Fibroblast of skin of abdomen (primary cell): ENCODE data around the gene TACR2.

Experiments
- DNase-seq: peaks from one replicate; pipeline ENCODE4 v3.0.0-alpha.2; 2013

Gene TACR2

GRCh38 chr10:69372126-69372980, 44.4 kb downstream of the TACR2 start:
- peak; percentile 61 for DNase-seq

GRCh38 chr10:69367469-69367868, 49.2 kb downstream of the TACR2 start:
- DNase-seq: no peak

GRCh38 chr10:69366738-69367137, 50.0 kb downstream of the TACR2 start:
- DNase-seq: no peak

- DNase-seq: no peak
These were observed 52.3 kb downstream of the TACR2 start for GRCh38 chr10:69364232-69364940.

- no peak for DNase-seq
These were observed 53.1 kb downstream of the TACR2 start for GRCh38 chr10:69363666-69364065.

- DNase-seq: peak; percentile 23
These were observed 54.2 kb downstream of the TACR2 start for GRCh38 chr10:69362471-69362954.

- no peak for DNase-seq
These were observed 55.5 kb downstream of the TACR2 start for GRCh38 chr10:69361303-69361614.

GRCh38 chr10:69360485-69361302, 56.0 kb downstream of the TACR2 start:
- DNase-seq: peak; percentile 72

GRCh38 chr10:69359594-69359993, 57.1 kb downstream of the TACR2 start:
- no peak for DNase-seq

GRCh38 chr10:69359148-69359547, 57.6 kb downstream of the TACR2 start:
- no peak for DNase-seq

- DNase-seq: no peak
These were observed 58.4 kb downstream of the TACR2 start for GRCh38 chr10:69358148-69358795.

- DNase-seq: no peak
These were observed 60.5 kb downstream of the TACR2 start for GRCh38 chr10:69356187-69356586.

GRCh38 chr10:69353977-69354635, 62.6 kb downstream of the TACR2 start:
- DNase-seq: no peak
